Umbilical cord (tissue), 2 donors: ENCODE data around the gene NATD1. TPM values are rescaled to one million over a fixed set of nuclear protein-coding genes. Genes with fewer than 3 reads are reported as not detected.

Experiments
- DNase-seq: peaks from one replicate; pipeline ENCODE4 v3.0.0-alpha.2; 2015; ENCODE audit warnings: low spot score
- total RNA-seq: library from RNA; depleted of rRNA; stranded (reverse); fragments of >200 nt; gene quantifications from one replicate; pipeline ENCODE4 v1.2.3, GENCODE V29; 2014; ENCODE audit warnings: low replicate concordance; ENCODE audit not compliant: insufficient read depth

NATD1 gene
- 4.6 TPM for total RNA-seq

- peak; percentile 87 for DNase-seq
Observed at GRCh38 chr17:21252796-21253645, at the start of gene NATD1. Gene NATD1, minus strand, starts transcription at chr17:21253410. Its CDS starts 146 bp downstream, at chr17:21253264.

GRCh38 chr17:21301593-21302550 lies 48.7 kb upstream of the NATD1 start:
- no peak for DNase-seq

GRCh38 chr17:21300601-21301571 lies 47.7 kb upstream of the NATD1 start:
- no peak for DNase-seq

- DNase-seq = no peak
Observed at GRCh38 chr17:21299981-21300600, 46.9 kb upstream of the NATD1 start.

- no peak for DNase-seq
Observed at GRCh38 chr17:21298983-21299519, 45.8 kb upstream of the NATD1 start.

- no peak for DNase-seq
Observed at GRCh38 chr17:21298056-21298982, 45.1 kb upstream of the NATD1 start.

GRCh38 chr17:21297597-21297996 lies 44.4 kb upstream of the NATD1 start:
- DNase-seq = no peak

GRCh38 chr17:21297026-21297520 lies 43.9 kb upstream of the NATD1 start:
- DNase-seq = no peak

GRCh38 chr17:21296097-21297025 lies 43.2 kb upstream of the NATD1 start:
- no peak for DNase-seq

GRCh38 chr17:21295036-21295952 lies 42.1 kb upstream of the NATD1 start:
- no peak for DNase-seq

GRCh38 chr17:21294321-21295035 lies 41.3 kb upstream of the NATD1 start:
- DNase-seq = no peak

GRCh38 chr17:21293831-21294210 lies 40.6 kb upstream of the NATD1 start:
- no peak for DNase-seq

GRCh38 chr17:21292867-21293830 lies 39.9 kb upstream of the NATD1 start:
- no peak for DNase-seq

GRCh38 chr17:21291862-21292261 lies 38.7 kb upstream of the NATD1 start:
- no peak for DNase-seq

- no peak for DNase-seq
Observed at GRCh38 chr17:21291357-21291756, 38.1 kb upstream of the NATD1 start.
